Large intestine (tissue), 12 donors: Measurements from ENCODE around the gene PSMD3. TPM values are rescaled to one million over a fixed set of nuclear protein-coding genes. Genes with fewer than 3 reads are reported as not detected.

Experiments
- DNase-seq, 2 donors: peaks; one replicate each; pipeline versions ENCODE4 v3.0.0 to v3.0.0-alpha.2; 2013
- H3K27ac ChIP-seq: one replicate; pipeline ENCODE4 v1.5.1; 2013; ENCODE audit warnings: low read length
- H3K27me3 ChIP-seq: 2 replicates; pipeline ENCODE4 v1.6.1; 2013; ENCODE audit warnings: low read length; ENCODE audit not compliant: control insufficient read depth, insufficient read depth
- H3K36me3 ChIP-seq: 2 replicates; pipeline ENCODE4 v1.6.1; 2013; ENCODE audit warnings: low read length; ENCODE audit not compliant: control insufficient read depth, insufficient read depth
- H3K4me1 ChIP-seq: one replicate; pipeline ENCODE4 v1.6.1; 2013; ENCODE audit warnings: low read length; ENCODE audit not compliant: control insufficient read depth, insufficient read depth
- H3K4me3 ChIP-seq: one replicate; pipeline ENCODE4 v1.5.1; 2013; ENCODE audit warnings: low read length
- H3K9me3 ChIP-seq: one replicate; pipeline ENCODE4 v1.6.1; 2013; ENCODE audit warnings: mild to moderate bottlenecking, low read depth, low read length, moderate library complexity; ENCODE audit not compliant: control insufficient read depth
- WGBS: methylation state at CpG from one replicate; pipeline ENCODE4 v1.1.5; 2013; ENCODE audit warnings: low lambda C conversion rate; ENCODE audit not compliant: insufficient coverage; 5-methylcytosine and 5-hydroxymethylcytosine counted together
- long read RNA-seq, 11 donors: transcript quantifications; one replicate each; lab custom pipeline, GENCODE V29; 2026
- polyA plus RNA-seq: library from polyadenylated mRNA; unstranded; fragments of 120-200 nt; gene quantifications from one replicate; pipeline ENCODE4 v1.2.1, GENCODE V29; 2013

The PSMD3 gene
- polyA plus RNA-seq: 73.3 TPM
- long read RNA-seq, donor 1, transcript PSMD3-201 (12 exons, 2,158 nt): major isoform, 9 of 14 reads
- long read RNA-seq, donor 1, partial matches to known transcripts: 5 of 14 reads
- long read RNA-seq, donor 1, other reads (novel, unspliced or antisense): 0 of 14 reads
- long read RNA-seq, donor 2, transcript PSMD3-201 (12 exons, 2,158 nt): major isoform, 21 of 68 reads
- long read RNA-seq, donor 2, partial matches to known transcripts: 43 of 68 reads
- long read RNA-seq, donor 2, other reads (novel, unspliced or antisense): 0 of 68 reads
- long read RNA-seq, donor 3: 0 reads
- long read RNA-seq, donor 4: 0 reads
- long read RNA-seq, donor 5, transcript PSMD3-201 (12 exons, 2,158 nt): major isoform, 9 of 27 reads
- long read RNA-seq, donor 5, partial matches to known transcripts: 16 of 27 reads
- long read RNA-seq, donor 5, other reads (novel, unspliced or antisense): 0 of 27 reads
- long read RNA-seq, donor 6, transcript PSMD3-201 (12 exons, 2,158 nt): major isoform, 20 of 32 reads
- long read RNA-seq, donor 6, partial matches to known transcripts: 12 of 32 reads
- long read RNA-seq, donor 6, other reads (novel, unspliced or antisense): 0 of 32 reads
- long read RNA-seq, donor 7, transcript PSMD3-201 (12 exons, 2,158 nt): major isoform, 11 of 11 reads
- long read RNA-seq, donor 7, partial matches to known transcripts: 0 of 11 reads
- long read RNA-seq, donor 7, other reads (novel, unspliced or antisense): 0 of 11 reads
- long read RNA-seq, donor 8, transcript PSMD3-201 (12 exons, 2,158 nt): major isoform, 25 of 76 reads
- long read RNA-seq, donor 8, partial matches to known transcripts: 51 of 76 reads
- long read RNA-seq, donor 8, other reads (novel, unspliced or antisense): 0 of 76 reads
- long read RNA-seq, donor 9, transcript PSMD3-201 (12 exons, 2,158 nt): major isoform, 13 of 20 reads
- long read RNA-seq, donor 9, partial matches to known transcripts: 7 of 20 reads
- long read RNA-seq, donor 9, other reads (novel, unspliced or antisense): 0 of 20 reads
- long read RNA-seq, donor 10, transcript PSMD3-201 (12 exons, 2,158 nt): major isoform, 21 of 33 reads
- long read RNA-seq, donor 10, partial matches to known transcripts: 12 of 33 reads
- long read RNA-seq, donor 10, other reads (novel, unspliced or antisense): 0 of 33 reads
- long read RNA-seq, donor 11, transcript PSMD3-201 (12 exons, 2,158 nt): major isoform, 15 of 16 reads
- long read RNA-seq, donor 11, partial matches to known transcripts: 0 of 16 reads
- long read RNA-seq, donor 11, other reads (novel, unspliced or antisense): 0 of 16 reads

DNA sequence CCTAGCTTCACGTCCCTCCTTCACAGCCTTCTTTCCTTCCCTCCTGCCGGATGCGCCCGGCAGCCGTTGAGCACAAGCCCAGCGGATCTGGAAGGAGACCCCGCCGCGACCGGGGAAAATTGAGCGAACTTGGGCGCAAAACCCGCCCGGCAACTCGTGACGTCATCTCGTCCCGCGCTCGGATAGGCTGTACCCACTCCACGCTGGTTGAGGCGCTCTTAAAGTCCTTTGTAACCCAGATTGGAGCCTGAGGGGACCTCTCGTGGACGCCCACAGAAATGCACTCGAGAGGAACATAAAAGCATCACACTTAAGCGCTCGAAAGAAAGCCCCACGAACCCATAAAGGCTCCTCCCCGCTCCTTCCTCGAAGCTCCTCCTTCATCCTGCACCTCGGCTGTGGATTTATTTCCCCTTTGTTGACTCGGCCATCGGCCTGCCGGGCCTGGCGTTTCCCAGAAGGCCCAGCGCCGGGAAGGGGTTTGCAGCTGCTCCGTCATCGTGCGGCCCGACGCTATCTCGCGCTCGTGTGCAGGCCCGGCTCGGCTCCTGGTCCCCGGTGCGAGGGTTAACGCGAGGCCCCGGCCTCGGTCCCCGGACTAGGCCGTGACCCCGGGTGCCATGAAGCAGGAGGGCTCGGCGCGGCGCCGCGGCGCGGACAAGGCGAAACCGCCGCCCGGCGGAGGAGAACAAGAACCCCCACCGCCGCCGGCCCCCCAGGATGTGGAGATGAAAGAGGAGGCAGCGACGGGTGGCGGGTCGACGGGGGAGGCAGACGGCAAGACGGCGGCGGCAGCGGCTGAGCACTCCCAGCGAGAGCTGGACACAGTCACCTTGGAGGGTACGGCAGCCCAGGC, at the start of gene PSMD3:
Gene PSMD3, plus strand, starts transcription at position 457 of the 856 bp plus-strand sequence. Its CDS starts 164 bp downstream, at position 621.
- H3K4me1 ChIP-seq: peaks cover 2% of the 10 kb centered on the region
- H3K9me3 ChIP-seq: no peaks in the 10 kb centered on the region
- peaks cover 18% of the 10 kb centered on the region for H3K36me3 ChIP-seq
- DNase-seq: peak; percentile 100
- H3K27me3 ChIP-seq: peaks cover 3% of the 10 kb centered on the region
- peak within 1 kb of the TSS; percentile 78 for H3K27ac ChIP-seq
- peak within 1 kb of the TSS; percentile 91 for H3K4me3 ChIP-seq
- WGBS: no CpG with 5 or more reads among the region's 84 CpGs

DNA sequence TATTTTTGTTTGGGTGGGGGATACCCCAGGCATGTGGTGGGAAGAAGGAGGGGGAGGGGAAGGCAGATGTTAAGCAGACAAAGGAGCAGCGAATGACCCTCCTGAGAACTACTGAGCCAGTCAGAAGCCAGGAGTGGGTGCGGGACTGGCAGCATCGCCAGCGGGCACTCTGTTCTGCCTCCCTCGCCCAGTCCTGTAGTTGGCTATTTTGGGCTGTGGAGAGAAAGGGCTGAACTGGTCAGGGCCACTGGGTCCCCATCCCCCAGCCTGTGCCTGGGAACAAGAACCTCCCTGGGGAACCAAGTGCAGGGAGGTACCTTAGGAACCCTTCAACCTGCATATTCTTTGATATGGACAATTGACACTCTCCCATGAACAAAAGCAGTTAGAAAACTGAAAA, 46.7 kb upstream of the PSMD3 start:
- no peaks in the 10 kb centered on the region for H3K36me3 ChIP-seq
- no peak overlapping the region for H3K27ac ChIP-seq
- H3K4me1 ChIP-seq: peaks cover 2% of the 10 kb centered on the region
- H3K27me3 ChIP-seq: no peaks in the 10 kb centered on the region
- no CpG with 5 or more reads among the region's 5 CpGs for WGBS
- H3K9me3 ChIP-seq: no peaks in the 10 kb centered on the region
- no peak overlapping the region for H3K4me3 ChIP-seq
- DNase-seq: no peak

DNA sequence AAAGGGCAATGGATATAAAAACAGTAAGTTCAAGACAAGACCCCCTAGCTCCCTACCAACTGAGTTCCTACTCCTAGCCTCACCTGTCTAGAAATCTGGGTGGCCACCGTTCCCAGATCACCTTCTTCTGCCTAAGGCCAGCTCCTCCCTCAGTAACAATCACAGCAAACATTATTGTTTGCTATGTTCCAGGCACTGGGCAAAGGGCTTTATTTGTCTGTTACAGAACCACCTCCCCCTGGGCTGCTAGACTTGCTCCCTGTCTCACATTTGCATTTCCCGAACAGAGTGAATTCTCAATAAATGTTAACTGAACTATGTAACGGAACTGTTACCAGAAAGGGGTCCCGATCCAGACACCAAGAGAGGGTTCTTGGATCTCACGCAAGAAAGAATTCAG, 46.3 kb upstream of the PSMD3 start:
- DNase-seq: no peak
- 0% methylated on average over 1 of the region's 5 CpGs for WGBS
- Histone ChIP-seq H3K4me3 (no peak overlapping the region), H3K4me1 (no peaks in the 10 kb centered on the region), H3K36me3 (no peaks in the 10 kb centered on the region), H3K27me3 (no peaks in the 10 kb centered on the region), H3K27ac (no peak overlapping the region), H3K9me3 (no peaks in the 10 kb centered on the region)

DNA sequence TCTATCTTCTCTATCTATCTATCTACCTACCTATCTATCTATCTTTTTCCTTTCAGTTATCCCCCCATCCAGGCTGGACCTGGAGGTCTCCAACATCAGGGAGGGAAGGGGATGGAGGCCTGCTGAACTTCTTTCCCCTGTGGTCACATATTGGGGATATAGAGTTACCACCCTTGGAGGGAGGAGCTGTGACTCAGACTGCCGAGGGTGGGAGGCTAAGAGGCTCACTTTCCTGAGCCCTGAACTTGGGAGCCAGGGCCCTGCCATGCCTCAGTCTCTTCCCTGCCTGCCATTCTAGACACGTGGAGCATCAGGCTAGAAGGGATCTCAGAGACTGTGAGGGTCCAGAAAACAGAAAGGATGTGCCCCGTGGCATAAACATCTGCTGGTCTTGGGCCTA, 44.7 kb upstream of the PSMD3 start:
- DNase-seq: no peak
- Histone ChIP-seq H3K36me3 (no peaks in the 10 kb centered on the region), H3K27ac (no peak overlapping the region), H3K4me1 (no peaks in the 10 kb centered on the region), H3K27me3 (no peaks in the 10 kb centered on the region), H3K4me3 (no peak overlapping the region), H3K9me3 (no peaks in the 10 kb centered on the region)
- WGBS: no CpG with 5 or more reads among the region's 3 CpGs

DNA sequence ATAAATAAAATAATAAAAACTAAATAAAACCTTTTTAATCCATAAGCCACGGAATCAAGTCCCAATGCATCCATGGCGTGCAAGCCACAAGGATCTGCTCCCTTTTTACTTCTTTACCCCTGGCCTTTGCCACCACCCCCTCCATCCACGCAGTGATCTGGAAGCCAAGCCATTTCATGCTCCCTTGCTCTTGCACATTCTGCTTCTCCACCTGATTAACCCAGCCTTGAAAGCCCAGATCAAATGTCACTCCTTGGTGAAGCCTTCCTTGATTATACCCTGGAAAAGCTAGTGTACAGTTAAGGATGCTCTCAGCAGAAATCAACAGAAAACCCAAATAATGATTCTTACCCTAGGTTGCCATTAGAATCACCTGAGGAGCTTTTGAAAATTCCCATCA, 43.2 kb upstream of the PSMD3 start:
- H3K27ac ChIP-seq: no peak overlapping the region
- 100% methylated on average over 2 of the region's 3 CpGs for WGBS

DNA sequence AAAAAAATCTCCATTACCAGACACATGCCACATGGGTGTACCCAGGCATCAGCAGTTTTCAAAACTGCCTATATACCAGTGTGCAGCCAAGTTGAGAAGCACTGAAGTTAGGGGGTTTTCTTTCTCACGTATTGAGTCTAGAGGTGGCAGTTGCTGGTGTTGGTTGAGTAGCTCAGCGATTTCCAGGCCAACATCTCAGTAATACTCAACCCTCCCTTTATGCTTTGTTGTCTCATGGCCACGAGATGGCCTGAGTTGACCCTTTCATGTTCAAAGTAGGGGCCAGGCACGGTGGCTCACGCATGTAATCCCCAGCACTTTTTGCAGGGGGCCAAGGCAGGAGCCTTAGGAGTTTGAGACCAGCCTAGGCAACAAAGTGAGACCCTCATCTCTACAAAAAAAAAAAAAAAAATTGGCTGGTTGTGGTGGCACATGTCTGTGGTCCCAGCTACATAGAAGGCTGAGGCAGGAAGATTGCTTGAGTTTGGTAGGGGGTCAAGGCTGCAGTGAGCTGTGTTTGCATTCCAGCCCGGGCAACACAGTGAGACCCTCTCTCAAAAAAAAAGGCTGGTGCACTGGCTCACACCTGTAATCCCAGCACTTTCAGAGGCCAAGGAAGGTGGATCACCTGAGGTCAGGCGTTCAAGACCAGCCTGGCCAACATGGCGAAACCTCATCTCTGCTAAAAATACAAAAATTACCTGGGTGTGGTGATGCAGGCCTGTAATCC, 42.3 kb upstream of the PSMD3 start:
- H3K27me3 ChIP-seq: no peaks in the 10 kb centered on the region
- no peak for DNase-seq
- no peaks in the 10 kb centered on the region for H3K9me3 ChIP-seq
- H3K36me3 ChIP-seq: no peaks in the 10 kb centered on the region
- H3K4me1 ChIP-seq: no peaks in the 10 kb centered on the region
- no CpG with 5 or more reads among the region's 8 CpGs for WGBS
- H3K27ac ChIP-seq: no peak overlapping the region
- no peak overlapping the region for H3K4me3 ChIP-seq

More for the DNA sequence above, 43.2 kb upstream of the PSMD3 start:
- H3K9me3 ChIP-seq: no peaks in the 10 kb centered on the region
- H3K36me3 ChIP-seq: no peaks in the 10 kb centered on the region
- H3K4me3 ChIP-seq: no peak overlapping the region
- no peaks in the 10 kb centered on the region for H3K27me3 ChIP-seq
- H3K4me1 ChIP-seq: no peaks in the 10 kb centered on the region
- DNase-seq: no peak

DNA sequence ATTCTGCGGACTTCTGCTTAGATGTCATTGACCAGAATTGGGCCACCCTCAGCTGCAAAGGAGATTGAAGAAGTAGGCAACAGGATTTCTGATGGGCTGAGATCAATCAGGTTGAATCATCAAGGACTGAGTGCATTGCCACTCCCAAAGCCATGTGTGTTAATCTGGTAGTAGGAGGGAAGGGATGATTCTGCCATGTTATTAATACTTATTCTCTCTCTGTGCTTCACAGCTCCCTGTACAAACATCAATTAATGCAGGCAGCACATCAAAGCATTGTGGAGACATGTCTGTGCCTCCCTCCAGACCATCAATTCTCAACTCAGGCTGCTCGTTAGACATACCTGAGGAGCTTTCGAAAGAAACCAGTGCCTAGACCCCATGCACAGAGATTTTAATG, 41.5 kb upstream of the PSMD3 start:
- H3K4me3 ChIP-seq: no peak overlapping the region
- H3K27ac ChIP-seq: no peak overlapping the region
- H3K9me3 ChIP-seq: no peaks in the 10 kb centered on the region
- H3K4me1 ChIP-seq: no peaks in the 10 kb centered on the region
- H3K36me3 ChIP-seq: no peaks in the 10 kb centered on the region
- WGBS: 86% methylated on average over 1 of the region's 3 CpGs
- DNase-seq: no peak
- no peaks in the 10 kb centered on the region for H3K27me3 ChIP-seq

DNA sequence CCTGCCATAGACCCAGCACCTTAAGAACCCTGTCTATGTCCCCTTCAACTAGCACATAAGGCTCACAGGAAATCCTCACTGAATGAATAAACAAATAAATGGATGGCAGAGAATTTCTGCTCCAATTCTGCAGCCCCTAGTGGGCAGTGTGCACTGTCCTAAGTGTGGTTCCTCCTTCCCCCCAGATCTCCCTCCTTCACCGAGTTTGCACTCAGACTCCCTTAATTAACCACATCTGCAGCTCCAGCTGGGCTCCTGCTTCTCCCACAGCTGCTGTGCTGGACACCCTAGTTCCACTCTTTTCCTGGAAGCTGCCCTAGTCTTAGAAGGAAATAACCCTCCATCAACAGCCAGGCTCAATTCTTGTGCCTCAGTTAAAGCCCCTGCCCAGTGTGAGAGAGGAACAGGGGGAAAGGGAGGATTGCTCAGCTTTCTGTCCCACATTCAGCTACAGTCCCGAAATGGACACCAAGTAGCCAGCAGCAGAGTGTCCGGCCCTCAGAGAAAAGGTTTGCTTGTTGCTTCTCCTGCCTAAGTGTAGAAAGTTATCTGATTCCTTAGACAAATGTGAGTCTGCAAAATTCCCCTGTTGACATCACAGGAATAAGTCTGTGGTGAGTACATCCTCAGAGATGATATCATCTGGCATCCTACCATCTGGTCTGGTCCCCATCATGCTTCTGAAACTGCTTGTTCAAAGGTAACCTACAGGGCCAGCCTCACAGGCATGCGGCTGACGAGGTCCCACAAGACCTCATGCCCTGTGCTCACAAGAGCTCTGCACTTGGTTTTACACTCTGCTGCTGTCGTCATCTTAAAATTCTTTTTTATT, 40.8 kb upstream of the PSMD3 start:
- DNase-seq: peak in 1 of 2 donors; percentile 31
- no peaks in the 10 kb centered on the region for H3K9me3 ChIP-seq
- H3K27ac ChIP-seq: peak overlapping the region; percentile 52
- no peaks in the 10 kb centered on the region for H3K4me1 ChIP-seq
- H3K4me3 ChIP-seq: no peak overlapping the region
- no CpG with 5 or more reads among the region's 6 CpGs for WGBS
- H3K27me3 ChIP-seq: no peaks in the 10 kb centered on the region
- no peaks in the 10 kb centered on the region for H3K36me3 ChIP-seq
